GM18520 (cell line): ENCODE data around the gene CPNE5.
"Not testable (repeated sequence)": the region's sequence is repeated elsewhere in the genome, so short reads cannot be mapped to it uniquely, and the experiment has no call there.

Experiments
- ATAC-seq: cut with Tn5 transposase; IDR thresholded peaks from one replicate; pipeline ENCODE4 v1.9.1; 2021; ENCODE audit not compliant: unreplicated experiment

The CPNE5 gene

DNA sequence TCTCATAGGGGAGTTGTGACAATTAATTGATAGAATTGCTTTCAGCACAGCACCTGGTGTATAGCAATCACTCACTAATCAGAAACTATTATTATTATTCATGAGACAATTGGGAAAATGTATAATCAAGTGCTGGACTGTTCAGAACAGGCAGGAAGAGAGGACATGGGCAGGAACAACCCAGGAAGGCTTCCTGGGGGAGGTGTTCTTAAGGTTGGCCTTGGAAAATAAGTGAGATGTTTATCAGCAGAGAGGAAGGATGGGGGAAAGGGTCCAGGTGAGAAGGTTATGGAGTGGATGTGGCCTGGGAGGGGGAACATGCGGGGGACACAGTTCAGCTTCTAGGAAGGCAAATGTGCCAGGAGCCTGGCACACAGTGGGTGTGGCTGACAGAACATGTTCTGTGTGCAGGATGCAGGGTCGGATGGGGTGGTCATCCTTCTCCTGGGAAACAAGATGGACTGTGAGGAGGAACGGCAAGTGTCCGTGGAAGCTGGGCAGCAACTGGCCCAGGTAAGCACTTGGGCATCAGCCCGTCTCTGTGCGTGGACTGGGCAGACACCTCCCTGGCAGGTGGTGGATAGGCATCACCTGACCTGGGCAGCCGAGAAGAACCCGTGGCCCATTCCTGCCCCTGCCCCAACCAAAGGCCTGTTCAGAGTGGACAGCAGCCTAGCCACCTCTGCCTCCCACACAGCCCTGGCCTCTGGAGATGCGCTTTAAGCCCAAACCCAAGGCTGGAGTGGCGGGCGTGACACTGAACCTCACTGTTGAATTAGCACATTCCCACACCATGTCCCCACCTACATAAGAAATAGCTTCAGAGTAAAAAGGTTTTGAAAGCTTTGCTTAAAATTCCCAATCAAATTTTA lies 110.7 kb downstream of the CPNE5 start:
- ATAC-seq, result no peak

DNA sequence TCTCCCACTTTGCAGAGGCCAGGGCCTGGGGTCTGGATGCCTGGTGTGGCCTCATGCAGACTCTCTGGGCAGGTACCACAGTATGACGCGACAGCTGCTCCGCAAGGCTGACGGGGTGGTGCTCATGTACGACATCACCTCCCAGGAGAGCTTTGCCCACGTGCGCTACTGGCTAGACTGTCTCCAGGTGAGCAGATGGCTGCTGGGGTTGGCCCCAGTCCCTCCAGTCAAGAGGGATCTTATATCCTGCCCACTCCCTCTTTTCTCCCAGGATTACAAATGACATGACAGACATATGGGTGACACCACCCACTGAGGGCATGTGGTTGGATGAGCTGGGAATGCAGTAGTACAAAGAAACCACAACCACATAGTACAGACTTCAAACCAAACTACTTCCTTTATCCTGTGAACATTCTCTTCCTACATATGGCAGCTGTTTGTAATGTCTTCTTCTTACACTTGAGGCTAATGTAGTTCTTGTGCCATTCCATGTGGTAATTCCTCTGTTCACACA lies 111.7 kb downstream of the CPNE5 start:
- no peak for ATAC-seq

DNA sequence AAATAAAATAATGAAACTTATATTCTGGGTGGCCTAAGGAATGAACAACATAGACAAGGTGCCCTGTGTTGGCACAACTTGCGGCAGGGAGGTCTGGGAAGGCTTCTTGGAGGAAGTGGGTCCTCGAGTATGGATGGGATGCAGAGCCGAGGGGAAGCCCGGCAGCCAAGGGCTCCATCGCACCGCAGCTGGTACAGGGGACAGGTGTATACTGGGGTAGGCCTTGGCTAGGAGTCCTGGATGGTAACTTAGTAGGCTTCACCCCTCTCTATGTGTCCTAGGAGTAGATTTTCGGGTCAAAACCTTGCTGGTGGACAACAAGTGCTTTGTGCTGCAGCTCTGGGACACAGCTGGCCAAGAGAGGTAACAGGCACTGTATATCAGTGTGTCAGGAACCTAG lies 113.7 kb downstream of the CPNE5 start:
- no peak for ATAC-seq

DNA sequence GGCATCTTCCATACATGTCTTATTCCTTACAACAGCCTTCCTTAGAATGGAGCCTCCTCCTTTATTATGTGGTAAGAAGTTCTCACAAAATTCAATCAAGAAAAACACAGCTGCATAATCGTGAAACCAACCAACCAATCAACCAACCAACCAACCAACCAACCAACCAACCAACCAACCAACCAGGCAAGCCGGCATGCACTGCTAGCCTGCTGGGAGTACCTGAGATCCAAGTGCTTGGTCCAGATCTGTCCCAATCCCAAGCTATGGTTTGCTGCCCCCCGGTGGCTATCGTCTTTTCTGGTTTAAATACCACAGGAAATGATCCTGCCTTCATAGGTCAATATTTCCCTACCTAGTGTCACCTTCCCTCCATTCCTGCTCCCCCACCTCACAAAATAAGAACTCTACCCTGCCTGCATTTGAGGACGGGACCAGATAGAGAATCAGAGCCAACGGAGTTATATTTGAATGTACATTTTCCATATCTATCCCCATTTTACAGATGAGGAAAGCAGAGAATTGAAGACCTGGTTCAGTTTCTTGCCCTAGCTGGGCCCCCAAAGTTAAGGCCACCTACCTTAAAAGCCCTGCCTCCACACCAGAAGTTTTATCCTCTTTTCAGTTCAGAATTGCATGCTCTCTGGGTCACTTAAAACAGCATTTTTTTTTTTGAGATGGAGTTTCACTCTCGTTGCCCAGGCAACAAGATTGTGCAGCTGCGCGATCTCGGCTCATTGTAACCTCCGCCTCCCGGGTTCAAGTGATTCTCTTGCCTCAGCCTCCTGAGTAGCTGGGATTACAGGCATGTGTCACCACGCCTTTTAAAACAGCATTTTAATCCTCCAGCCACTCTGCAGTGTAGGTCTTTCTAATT lies 114.5 kb downstream of the CPNE5 start:
- ATAC-seq, result no peak

DNA sequence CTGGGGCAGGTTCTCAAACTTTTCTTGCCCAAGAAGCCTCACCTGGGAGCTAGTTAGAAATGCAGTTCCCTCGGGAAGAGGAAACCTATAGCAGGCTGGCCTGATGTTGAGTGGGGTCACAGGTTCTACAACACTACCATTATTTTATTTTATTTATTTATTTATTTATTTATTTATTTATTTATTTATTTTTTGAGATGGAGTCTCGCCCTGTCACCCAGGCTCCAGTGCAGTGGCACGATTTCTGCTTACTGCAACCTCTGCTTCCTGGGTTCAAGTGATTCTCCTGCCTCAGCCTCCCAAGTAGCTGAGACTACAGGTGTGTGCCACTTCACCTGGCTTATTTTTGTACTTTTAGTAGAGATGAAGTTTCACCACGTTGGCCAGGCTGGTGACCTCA lies 115.3 kb downstream of the CPNE5 start:
- not testable (repeated sequence) for ATAC-seq

DNA sequence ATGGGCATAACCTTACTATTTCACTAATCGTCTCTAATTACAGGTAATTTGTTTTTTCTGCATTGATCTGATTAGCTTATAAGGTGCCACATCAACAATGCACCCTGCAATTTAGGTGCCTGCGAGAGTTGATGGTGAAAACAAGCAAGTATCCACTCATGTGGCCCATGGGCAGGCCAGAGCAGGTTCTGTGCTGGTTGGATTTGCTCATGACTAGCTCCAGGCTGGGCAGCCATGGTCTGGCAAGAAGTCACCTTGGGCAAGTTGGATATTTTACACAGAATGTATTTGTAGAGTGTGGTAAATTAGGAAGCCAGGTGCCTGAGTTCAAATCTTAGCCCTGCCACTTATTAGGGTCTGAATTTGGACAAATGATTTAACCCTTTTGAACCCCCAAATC lies 116.4 kb downstream of the CPNE5 start:
- no peak for ATAC-seq

DNA sequence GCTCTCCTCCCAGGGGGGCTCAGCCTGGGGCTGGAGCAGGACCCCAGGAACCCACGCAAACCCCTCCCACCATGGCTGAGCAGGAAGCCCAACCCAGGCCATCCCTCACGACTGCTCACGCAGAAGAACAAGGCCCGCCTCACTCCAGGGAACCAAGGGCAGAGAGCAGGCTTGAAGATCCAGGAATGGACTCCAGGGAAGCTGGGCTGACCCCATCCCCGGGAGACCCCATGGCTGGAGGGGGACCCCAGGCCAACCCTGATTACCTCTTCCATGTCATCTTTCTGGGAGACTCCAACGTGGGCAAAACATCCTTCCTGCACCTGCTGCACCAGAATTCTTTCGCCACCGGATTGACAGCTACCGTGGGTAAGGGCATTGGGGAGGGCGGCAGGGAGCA lies 116.9 kb downstream of the CPNE5 start:
- no peak for ATAC-seq

DNA sequence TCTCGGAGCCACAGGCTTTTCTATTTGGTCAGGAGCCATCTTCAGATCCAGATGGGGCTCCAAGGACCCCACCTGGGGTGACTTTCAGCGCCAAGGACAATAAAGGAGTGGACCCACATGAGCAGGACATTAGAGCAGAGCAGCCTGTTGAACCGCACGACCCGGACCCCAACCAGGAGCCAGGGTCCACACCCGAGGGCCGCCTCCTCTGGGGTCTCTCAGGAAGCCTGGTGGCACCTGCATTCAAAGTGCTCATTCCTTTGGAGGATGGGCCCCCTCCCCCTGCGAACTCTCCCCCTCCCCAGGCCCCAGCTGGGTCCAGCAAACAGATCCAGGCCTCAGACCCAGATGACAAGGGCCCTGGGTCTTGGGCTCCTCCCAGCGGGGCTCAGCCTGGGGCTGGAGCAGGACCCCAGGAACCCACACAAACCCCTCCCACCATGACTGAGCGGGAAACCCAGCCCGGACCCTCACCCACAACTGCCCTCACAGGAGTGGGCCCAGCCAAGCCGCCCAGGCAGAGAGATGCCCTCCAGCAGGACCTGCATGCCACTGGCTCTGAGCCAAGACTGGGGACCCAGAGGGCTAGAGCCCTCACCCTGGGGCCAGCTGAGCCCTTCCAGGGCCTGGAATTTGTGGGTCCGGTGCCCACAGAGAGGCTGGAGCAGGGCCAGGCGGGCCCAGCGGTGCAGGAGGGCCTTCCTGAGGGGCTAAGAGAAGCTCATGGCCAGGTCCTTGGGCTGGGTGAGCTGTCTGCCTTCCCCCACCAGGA lies 117.7 kb downstream of the CPNE5 start:
- ATAC-seq, result no peak

DNA sequence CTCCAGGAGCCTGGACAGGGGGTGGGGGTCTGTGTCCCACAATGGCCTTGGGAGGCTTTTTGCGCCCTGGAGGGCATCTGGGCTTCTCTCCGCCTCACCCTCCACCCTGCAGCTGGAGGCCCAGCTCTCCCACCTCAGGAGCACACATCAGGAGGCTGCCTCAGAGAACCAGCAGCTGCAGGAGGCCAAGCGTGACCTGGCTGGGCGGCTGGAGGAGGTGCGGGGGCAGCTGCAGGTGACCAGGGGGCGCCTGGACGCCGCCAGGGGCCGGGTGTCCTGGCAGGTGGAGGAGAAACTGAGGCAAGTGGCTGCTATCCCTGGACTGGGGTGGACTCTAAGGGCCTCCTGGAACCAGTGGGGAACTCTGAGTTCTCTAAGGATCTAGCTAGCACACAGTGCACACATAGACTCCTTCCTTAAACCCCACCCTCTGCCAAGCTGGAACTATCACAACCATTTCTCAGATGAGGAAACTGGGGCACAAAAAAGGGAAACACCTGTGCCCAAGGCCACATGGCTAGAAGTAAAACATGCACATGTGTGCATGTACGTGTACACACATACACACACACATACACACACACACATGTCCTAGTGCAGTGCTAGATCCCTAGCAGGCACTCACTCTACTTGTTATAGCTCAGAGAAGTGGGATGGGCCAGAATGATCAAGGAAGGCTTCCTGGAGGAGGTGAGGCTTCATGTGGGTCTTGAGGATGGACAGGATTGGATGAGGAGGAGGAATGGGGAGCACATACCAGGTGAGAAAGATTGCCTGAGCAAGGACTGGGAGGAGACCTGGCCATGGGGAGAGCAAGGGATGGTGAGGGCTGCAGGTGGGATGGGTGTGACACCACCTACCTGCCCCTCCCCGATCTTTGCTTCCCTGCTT lies 118.7 kb downstream of the CPNE5 start:
- no peak for ATAC-seq

DNA sequence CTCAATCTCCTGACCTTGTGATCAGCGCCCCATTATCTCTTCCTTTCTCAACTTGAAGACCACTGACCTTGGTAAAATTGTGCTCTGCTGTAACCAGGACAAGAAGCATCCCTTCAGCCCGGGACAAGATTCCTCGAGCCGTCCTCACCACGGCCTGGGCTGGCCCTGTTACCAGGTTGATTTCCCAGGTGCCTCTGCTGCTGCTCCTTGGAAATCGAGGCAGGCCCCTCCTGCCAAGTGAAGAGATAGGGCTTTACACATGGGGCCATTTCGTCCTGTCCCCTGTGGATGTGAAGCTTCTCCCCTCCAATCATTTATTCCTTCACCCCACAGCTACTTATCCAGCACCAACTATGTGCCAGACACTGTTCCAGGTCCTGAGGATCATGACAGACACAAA lies 120.1 kb downstream of the CPNE5 start:
- no peak for ATAC-seq

DNA sequence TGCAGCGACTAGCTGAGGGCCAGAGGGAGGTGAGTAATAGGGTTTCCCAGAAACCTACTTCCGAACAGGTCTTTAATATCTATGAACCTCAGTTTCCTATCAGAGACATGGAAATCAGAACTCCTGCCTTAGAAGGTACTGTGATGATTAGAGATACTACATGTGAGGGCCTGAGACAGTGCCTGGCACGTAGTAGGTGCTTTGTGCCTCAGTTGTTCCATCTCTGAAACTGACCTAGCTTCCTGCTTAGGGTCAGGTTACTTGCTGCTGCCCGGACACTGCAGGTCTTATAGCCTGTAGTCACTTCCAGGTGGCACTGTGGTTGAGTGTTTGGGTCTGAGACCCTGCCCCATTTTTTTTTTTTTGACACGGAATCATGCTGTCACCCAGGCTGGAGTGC lies 120.7 kb downstream of the CPNE5 start:
- ATAC-seq, result no peak

DNA sequence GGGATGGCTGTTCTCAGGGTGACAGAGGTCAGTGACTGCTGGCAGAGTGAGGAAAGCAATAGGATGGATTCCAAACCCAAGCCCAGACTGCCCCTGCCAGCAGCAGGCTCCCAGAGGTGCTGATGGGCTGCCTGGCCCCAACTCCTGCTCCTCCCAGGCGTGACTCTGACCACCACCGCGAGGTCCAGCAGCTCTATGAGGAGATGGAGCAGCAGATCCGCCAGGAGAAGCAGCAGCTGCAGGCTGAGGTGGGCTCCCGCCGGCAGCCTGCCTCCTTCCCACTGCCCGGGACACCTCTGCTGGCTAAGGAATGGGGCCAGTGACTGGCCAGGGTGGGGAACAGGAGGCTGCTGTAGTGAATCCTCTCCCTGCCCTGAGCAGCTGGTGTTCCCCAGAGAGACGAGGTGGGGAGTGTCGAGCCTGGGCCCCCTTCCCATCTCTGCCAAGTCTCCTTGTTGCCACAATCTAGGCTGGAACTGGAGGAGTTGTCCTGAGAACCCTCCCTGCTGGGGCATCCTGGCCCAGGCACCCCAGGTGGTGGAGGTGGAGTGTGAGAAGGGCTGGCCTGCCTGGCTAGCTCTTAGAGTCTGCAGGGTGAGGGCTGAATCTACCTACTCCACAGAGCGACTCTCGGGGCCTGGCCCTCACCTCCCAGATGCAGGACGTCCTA lies 121.2 kb downstream of the CPNE5 start:
- no peak for ATAC-seq

DNA sequence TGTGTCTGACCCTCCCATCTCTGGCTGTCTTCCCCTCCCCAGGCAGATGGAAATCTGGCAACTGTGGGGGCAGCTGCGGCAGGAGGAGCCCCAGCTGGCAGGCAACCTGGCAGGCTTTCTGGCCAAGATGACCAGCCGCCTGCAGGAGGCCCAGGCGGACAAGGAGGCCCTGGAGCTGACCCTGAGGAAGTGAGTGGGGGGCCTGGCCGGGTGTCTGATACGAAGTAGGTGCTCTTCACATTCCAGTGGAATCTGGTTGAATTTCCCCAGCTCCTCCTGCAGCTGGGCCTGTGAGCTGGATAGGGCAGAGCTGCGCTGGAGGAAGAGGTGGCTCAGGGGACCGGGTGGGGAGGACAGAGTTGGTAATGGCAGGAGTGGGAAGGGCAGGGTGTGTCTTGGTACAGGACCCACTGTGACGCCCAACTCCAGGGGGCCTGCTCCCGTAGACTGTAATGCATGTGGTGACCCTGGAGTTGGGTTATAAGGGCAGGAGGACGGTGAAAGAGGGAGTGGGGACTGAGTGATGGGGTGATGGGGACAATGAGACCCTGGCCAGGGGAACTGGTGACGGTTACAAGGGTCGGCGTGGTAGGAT lies 121.9 kb downstream of the CPNE5 start:
- ATAC-seq, result no peak

DNA sequence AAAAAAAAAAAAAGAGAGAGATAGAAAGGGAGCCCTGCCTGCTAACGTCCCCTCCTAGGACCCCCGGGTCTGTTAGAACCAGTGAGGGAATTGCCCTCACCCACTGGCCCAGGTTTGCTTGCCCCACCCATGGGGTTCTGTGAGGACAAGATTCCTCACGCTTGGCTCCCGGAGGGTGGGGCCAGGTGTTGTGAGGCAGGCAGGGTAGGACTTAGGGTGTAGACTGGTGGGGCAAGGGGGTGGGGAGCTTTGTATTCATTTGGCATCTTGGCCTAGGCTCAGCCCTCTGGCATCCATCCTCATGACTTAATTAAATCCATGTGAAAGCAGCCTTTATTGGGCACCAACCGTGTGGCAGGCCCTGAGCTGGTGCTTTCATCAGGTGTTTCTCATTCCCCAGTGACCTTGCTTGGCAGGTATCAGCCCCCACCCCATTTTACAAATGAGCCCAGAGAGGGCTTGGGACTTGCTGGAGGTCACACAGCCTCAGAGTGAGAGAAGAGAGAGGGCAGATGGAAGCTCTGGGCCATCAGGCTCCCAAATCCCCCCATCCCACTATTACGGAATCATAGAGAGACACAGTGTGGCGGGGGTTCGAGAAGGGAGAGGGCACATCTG lies 122.7 kb downstream of the CPNE5 start:
- ATAC-seq, result no peak

DNA sequence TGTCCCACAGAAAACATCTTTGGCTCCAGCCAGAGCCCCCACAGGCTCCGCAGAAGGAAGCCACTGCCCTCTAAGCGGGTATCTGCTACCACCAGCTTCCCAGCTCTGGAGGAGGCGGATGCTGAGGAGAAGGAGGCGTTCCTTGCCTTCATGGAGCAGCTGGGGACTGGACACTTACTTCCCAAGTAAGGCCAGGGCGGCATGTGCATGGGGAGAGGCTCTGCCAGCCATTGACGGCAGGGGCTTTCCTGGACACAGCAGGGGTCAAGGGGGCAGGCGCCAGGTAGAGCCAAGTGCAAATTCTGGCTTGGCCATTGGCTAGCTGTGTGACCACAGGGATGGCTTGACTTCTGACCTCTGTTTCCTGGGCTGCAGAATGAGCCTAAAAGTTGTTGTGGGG lies 123.8 kb downstream of the CPNE5 start:
- no peak for ATAC-seq

DNA sequence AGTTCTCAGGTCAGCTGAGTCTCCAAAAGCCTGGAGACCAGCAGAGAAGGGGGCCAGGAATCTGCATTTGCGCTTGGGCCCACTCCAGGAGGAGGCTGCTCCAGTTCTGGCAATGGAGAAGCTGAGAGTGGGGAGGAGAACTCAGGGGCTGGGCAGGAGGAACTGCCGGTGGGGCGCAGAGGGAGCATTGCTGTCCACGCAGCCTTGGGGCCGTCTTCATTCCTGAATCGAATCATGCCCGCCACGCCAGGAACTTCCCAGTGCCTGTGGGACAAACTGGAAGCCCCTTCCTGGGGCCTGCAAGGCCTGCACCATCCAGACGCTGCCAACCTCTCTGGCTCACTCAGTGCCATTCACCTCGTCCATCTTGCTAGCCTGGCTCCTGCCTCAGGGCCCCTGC lies 124.7 kb downstream of the CPNE5 start:
- no peak for ATAC-seq

DNA sequence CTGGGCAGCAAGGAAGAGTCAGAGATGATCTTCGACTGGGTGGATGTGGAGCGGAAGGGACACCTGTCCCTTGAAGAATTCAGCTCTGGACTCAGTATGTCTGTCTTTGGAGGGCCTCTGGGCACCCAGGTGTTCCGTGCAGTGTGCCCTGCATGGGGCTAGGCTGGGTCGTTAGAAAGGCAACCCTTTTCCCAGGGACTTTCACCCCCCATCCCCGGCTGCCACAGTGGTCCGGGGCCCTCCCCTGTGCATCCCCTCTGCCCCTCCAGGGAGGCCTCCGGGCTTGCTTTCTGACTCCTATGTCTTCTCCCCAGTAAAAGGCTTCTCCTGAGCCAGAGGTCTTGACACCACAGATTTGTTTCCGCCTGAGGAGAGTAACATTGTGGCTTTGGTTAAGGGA lies 125.4 kb downstream of the CPNE5 start:
- ATAC-seq, result no peak

DNA sequence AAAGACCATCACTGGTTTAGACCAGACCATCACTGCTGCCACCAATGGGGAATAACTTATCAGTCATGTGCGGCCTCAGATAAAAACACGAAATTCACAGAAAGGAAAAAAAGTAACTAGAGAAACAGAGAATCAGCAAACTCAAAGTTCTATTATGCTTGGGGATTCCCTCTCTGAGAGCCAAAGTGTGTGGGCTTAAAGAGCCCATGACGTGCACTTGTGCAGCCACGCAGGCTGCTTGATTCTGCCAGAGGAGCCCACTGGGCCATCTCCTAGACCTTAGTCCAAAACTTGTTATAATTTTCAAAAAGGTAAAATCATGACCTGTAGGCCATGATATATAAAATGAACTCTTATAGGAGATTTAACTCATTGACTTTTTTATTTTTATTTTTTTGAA lies 126.4 kb downstream of the CPNE5 start:
- no peak for ATAC-seq

DNA sequence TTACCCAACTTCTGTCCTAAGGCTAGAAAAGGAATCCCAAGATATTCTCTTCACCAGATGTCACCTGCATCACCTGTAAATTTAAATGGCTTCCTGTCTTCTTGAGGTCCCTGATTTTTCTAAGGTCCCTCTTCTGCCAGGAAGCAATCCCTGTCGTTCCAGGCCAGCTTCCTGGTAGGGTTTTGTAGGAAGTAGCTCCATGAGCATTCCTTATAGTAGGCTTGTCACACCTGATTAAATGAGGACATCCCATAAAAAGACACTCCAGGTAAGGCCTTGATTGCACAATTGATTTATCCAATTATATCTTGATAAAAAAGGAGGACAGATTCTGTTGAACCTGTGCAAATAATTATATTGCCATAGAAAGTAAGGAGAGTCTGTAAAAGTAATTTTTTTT lies 132.9 kb downstream of the CPNE5 start:
- ATAC-seq, result no peak
